ENCODE data around the gene ARGLU1.

Gene ARGLU1

DNA sequence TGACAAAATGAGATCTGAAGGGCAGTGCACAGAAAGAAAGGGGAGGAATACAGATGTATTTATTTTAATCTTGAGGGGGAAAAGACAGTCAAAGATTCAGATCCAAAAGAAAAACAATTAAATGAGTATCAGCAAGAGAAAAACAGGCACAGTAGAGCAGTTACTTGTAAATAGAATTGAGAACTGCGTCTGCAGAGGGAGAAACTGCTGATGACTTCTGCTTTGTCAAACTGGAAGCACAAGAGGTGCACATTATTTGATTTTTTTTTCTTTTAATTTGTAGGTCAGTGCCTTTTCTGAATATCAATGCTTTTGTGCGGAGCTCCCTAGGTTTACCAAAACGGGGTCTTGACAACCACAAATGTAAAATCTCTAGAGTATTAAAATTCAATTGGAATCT, 69.8 kb downstream of the ARGLU1 start:
- DNase-seq = no peak

- no peak for DNase-seq
Observed at GRCh38 chr13:106497079-106497478, 70.9 kb downstream of the ARGLU1 start.

DNA sequence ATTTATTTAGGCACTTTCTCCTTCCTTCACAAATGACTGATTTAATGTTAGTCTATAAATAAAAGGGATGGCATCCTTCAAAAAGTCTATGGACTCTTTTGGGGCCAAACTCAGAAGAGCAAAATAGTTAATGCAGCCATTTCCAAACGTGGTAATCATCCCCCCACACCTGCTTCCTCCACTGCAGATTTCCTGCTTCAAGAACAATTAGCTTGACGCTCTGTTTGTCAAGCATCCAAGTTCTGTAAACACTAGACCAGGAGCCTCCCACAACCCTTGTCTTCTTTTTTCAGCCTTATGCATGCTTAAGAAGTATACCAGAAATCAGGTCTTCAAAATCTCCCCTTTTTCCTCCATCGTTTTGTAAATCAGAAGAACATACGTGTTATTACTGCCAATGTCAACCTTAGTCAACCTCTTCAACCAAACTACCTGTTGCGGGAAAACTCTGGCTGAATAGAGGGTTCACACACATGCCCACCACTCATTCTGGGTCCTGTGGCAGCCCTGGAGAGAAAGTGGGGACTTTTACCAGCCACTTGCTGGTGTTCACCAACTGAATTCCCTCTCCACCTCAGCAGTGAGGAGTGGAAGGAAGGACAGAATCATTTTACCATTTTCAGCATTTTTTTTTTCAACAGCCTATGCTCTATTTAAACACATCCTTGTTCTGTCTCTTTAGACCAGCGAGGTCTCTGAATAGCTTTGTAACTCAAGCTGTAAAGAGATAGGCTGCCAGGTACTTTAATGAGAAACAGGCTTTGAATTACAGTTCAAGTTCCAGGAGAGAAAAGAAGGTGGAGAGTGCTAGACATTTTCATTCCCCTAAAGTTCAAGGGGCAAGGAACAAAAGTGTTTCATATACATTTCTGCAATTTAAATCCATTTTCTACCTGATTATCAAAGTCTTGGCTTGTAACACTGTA, 71.6 kb downstream of the ARGLU1 start:
- DNase-seq = no peak

GRCh38 chr13:106494936-106495335, 73.0 kb downstream of the ARGLU1 start:
- no peak for DNase-seq

- DNase-seq = no peak
Observed at GRCh38 chr13:106494506-106494905, 73.4 kb downstream of the ARGLU1 start.

- DNase-seq = no peak
Observed at GRCh38 chr13:106493533-106494220, 74.3 kb downstream of the ARGLU1 start.

GRCh38 chr13:106492588-106493475, 75.1 kb downstream of the ARGLU1 start:
- DNase-seq = no peak

DNA sequence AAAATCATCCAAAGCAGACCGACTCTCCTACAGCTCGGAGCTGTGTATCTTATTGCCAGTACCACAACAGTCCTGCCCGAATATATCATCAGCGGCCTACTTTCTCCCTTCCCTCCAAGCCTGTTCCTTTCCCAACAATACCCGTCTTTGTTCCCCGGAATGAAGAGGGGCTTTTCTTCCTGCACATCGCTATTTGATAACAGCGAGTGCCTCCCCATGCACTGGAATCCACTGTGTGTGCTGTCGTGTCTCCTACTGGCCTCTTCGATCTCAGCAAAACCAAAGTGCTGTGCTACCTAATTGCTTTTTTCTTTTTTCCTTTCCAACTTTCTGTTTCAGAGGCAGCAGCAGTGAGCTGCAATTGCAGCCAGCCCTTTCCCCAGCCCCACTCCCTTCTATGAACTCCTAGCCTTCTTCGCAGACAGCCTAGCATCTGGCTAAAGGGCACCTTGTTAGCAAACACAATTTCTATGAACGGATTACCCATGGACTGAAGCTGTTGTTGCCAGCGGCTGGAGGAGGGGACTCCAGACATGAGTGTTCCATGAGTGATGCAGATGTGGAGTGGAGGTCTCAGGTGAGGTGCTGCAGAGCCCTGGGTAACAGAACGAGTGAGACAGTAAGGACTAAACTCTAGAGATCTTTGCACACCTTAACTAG, 75.9 kb downstream of the ARGLU1 start:
- DNase-seq = no peak

Measured in NCI-H446 (cell line).